Glutamatergic neuron (in vitro differentiated cells): ENCODE results near the gene GCNA. TPM values are rescaled to one million over a fixed set of nuclear protein-coding genes. Genes with fewer than 3 reads are reported as not detected.

Experiments
- DNase-seq: peaks from one replicate; pipeline ENCODE4 v3.0.0; 2022
- H3K27ac Mint-ChIP-seq: one replicate; pipeline ENCODE4 v1.8.0; 2020; ENCODE audit warnings: mild to moderate bottlenecking, mixed read lengths, inconsistent platforms; ENCODE audit not compliant: unreplicated experiment
- H3K27me3 Mint-ChIP-seq: one replicate; pipeline ENCODE4 v1.8.0; 2020; ENCODE audit warnings: mild to moderate bottlenecking, moderate library complexity, mixed read lengths, inconsistent platforms; ENCODE audit not compliant: unreplicated experiment
- H3K36me3 Mint-ChIP-seq: one replicate; pipeline ENCODE4 v1.8.0; 2020; ENCODE audit warnings: mild to moderate bottlenecking, mixed read lengths, inconsistent platforms; ENCODE audit not compliant: unreplicated experiment
- H3K4me1 Mint-ChIP-seq: one replicate; pipeline ENCODE4 v1.8.0; 2020; ENCODE audit warnings: mild to moderate bottlenecking, low read depth, mixed read lengths, inconsistent platforms; ENCODE audit not compliant: unreplicated experiment
- H3K4me3 Mint-ChIP-seq: one replicate; pipeline ENCODE4 v1.8.0; 2020; ENCODE audit warnings: mild to moderate bottlenecking, mixed read lengths, inconsistent platforms; ENCODE audit not compliant: unreplicated experiment
- H3K9me3 Mint-ChIP-seq: one replicate; pipeline ENCODE4 v1.8.0; 2020; ENCODE audit warnings: mild to moderate bottlenecking, moderate library complexity, mixed read lengths, inconsistent platforms; ENCODE audit not compliant: unreplicated experiment
- total RNA-seq: library from RNA; stranded (reverse); fragmentation: NEBNext Ultra II Directional; extraction: Animal tissue kit (Norgen Biotek cat#: 25700); gene quantifications from one replicate; pipeline ENCODE4 v1.2.1, GENCODE V29; 2021; ENCODE audit not compliant: unreplicated experiment
- TF ChIP-seq, protein P1 (sequence below): fragments of 200-600 bp; sonication (generic); IDR thresholded peaks from one replicate; pipeline ENCODE4 v1.5.0; 2021; ENCODE audit not compliant: partially characterized antibody, unreplicated experiment

The GCNA gene
- total RNA-seq, 1 donor from 2014 or later: 2.5 TPM

DNA sequence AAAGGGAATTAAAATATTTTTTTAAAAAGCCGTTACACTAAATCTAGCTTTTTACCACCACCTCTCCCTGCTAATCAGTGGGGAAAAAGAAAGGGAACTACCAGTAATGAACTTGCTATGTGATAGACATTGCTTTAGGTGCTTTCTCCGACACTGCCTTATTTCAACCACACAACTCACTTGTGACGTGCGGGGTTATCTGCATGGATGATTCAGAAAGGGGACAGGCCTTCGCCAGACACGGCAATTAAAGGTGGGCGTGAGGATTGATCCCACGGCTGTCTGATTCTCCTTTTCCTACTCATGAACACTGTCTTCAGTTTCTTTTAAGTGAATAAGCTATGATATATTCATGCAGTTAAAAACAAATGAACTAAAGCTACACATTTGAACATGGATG, 41.0 kb downstream of the GCNA start:
- Mint-ChIP-seq H3K27me3 (no peaks in the 10 kb centered on the region), H3K27ac (no peak overlapping the region), H3K9me3 (peaks cover 6% of the 10 kb centered on the region), H3K36me3 (no peaks in the 10 kb centered on the region), H3K4me3 (no peak overlapping the region), H3K4me1 (no peaks in the 10 kb centered on the region)
- TF ChIP-seq, protein P1, sequence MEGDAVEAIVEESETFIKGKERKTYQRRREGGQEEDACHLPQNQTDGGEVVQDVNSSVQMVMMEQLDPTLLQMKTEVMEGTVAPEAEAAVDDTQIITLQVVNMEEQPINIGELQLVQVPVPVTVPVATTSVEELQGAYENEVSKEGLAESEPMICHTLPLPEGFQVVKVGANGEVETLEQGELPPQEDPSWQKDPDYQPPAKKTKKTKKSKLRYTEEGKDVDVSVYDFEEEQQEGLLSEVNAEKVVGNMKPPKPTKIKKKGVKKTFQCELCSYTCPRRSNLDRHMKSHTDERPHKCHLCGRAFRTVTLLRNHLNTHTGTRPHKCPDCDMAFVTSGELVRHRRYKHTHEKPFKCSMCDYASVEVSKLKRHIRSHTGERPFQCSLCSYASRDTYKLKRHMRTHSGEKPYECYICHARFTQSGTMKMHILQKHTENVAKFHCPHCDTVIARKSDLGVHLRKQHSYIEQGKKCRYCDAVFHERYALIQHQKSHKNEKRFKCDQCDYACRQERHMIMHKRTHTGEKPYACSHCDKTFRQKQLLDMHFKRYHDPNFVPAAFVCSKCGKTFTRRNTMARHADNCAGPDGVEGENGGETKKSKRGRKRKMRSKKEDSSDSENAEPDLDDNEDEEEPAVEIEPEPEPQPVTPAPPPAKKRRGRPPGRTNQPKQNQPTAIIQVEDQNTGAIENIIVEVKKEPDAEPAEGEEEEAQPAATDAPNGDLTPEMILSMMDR: no peak
- DNase-seq: no peak

DNA sequence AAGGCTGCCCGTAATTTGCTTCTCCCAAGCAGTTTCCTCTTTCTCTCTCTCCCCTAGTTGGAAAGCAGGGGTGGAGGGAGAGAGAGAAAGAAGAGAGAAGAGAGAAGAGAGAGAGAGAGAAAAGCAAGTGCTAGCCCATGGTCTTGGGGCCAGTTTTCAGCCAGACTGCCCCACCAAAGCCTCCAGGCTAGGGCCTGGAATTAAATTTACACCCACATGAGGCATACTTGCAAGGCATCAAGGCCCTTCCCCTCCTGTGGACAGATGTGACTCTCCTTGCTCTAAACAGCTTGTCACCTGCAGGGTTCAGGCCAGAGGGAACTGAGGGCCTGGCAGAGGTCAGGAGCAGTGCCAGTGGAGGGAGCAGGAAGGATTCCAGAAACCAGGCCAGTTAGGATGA, 41.7 kb downstream of the GCNA start:
- Mint-ChIP-seq H3K4me1 (no peaks in the 10 kb centered on the region), H3K4me3 (no peak overlapping the region), H3K27me3 (no peaks in the 10 kb centered on the region), H3K36me3 (no peaks in the 10 kb centered on the region), H3K9me3 (peaks cover 4% of the 10 kb centered on the region), H3K27ac (no peak overlapping the region)
- no peak for DNase-seq
- TF ChIP-seq, protein P1: no peak

DNA sequence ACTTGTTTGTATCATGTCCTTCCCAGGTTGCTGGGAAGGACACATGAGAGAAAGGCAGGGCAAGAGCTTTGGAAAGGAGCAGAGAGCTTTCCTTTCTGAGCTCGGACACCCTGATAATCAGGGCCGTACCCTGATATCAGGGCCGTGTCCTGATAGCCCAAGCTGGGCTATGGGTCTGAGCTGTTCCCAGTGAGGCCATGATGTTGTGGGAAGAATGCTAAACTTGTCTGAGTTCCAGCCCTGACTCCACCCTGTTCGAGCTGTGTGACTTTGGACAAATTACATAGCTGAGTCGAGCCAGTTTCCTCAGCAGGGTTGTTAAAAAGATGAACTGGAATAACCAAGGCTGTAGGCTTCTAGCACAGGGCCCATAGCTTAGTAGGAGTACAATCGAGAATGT, 43.4 kb downstream of the GCNA start:
- no peaks in the 10 kb centered on the region for H3K36me3 Mint-ChIP-seq
- H3K4me3 Mint-ChIP-seq: no peak overlapping the region
- no peaks in the 10 kb centered on the region for H3K9me3 Mint-ChIP-seq
- TF ChIP-seq, protein P1: no peak
- DNase-seq: no peak
- no peaks in the 10 kb centered on the region for H3K27me3 Mint-ChIP-seq
- no peak overlapping the region for H3K27ac Mint-ChIP-seq
- H3K4me1 Mint-ChIP-seq: no peaks in the 10 kb centered on the region

DNA sequence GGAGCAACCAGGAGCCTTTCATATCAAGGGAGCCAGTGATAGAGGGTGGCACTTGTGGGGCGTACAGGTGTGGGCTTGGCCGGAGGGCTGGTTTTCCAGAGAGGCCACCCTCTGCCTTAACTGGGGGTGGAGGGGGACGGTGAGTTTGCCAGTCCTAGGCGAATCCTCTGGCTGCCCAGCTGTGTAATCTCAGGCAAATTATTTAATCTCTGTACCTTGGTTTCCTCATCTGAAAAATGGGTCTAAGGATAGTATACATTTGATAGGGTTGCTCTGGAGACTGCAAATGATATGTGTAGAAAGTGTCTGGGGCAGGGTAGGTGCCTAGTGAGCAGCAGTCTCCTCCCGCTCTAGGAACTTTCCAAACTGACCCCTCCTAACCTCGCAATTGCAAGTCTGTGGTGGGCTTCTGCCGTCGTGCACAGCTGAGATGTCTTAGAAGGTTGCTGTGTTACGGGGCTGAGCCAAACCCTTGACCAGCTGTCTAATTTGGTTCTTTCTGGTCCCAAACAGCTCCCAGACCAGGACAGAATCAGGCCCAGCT, 43.9 kb downstream of the GCNA start:
- DNase-seq: no peak
- Mint-ChIP-seq H3K9me3 (no peaks in the 10 kb centered on the region), H3K36me3 (no peaks in the 10 kb centered on the region), H3K4me3 (no peak overlapping the region), H3K27me3 (no peaks in the 10 kb centered on the region), H3K4me1 (no peaks in the 10 kb centered on the region), H3K27ac (no peak overlapping the region)
- TF ChIP-seq, protein P1: no peak

DNA sequence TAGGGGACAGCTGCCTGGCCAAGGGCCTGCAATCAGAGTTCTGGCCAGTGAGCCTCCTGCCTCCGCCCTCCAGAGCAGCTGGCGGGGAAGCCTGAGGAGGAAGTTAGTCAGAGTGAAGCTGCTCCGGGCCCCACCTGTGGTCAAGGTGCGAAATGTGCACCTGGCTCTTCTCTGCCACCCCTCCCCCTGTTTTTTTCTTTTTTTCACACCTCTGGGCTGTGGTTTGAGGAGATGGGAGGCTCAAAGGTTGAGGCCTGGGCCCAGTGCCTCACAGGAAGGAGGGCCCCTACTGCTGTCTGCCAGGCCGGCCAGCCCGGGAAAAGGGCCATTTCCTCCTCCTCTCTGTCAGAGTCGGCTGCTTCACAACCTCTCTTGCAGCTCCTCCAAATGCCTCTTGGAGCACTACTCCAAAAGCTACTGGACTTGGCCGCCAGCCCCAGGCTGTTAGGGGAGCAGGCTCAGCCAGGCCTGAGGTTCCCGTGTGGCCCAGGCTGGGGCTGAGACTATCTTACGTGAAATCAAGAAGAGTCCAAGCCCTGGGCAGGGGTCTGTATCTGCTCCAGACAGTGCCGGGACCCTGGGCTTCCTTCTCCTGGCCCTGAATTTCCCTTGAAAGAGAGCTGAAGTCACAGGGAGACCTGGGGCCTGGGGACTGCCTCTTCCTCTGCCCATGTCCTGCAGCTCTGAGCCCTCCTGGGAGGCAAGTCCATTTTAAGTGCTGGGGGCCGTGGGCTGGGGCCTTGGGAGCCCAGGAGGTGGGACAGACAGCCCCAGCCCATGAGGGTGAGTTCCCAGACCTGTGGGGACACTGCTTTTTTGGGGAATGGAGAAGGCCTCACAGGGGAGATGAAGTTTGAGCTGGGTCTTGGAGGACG, 44.6 kb downstream of the GCNA start:
- Mint-ChIP-seq H3K4me1 (no peaks in the 10 kb centered on the region), H3K27ac (no peak overlapping the region), H3K36me3 (no peaks in the 10 kb centered on the region), H3K4me3 (no peak overlapping the region), H3K27me3 (no peaks in the 10 kb centered on the region), H3K9me3 (no peaks in the 10 kb centered on the region)
- TF ChIP-seq, protein P1: no peak
- DNase-seq: no peak
